ENCODE data around the gene INPP1.

Gene INPP1

GRCh38 chr2:190410166-190410565 lies 66.8 kb downstream of the INPP1 start:
- DNase-seq: peak in 1 of 5 experiments; percentile 21

- no peak for DNase-seq
Measured at GRCh38 chr2:190412966-190413365, 69.6 kb downstream of the INPP1 start.

- no peak for DNase-seq
Measured at GRCh38 chr2:190413421-190413820, 70.0 kb downstream of the INPP1 start.

DNA sequence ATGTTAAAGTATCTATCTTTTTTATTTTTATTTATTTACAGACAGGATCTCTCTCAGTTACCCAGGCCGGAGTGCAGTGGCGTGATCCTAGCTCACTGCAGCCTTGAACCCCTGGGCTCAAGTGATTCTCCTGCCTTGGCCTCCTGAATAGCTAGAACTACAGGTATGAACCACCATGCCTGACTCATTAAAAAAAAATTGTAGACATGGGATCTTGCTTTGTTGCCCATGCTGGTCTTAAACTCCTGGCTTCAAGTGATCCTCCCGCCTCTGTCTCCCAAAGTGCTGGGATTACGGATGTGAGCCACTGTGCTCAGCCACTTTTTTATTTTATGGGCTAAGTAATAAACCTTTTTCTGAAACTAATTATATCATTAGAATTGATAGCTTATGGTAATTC lies 71.9 kb downstream of the INPP1 start:
- DNase-seq: no peak

DNA sequence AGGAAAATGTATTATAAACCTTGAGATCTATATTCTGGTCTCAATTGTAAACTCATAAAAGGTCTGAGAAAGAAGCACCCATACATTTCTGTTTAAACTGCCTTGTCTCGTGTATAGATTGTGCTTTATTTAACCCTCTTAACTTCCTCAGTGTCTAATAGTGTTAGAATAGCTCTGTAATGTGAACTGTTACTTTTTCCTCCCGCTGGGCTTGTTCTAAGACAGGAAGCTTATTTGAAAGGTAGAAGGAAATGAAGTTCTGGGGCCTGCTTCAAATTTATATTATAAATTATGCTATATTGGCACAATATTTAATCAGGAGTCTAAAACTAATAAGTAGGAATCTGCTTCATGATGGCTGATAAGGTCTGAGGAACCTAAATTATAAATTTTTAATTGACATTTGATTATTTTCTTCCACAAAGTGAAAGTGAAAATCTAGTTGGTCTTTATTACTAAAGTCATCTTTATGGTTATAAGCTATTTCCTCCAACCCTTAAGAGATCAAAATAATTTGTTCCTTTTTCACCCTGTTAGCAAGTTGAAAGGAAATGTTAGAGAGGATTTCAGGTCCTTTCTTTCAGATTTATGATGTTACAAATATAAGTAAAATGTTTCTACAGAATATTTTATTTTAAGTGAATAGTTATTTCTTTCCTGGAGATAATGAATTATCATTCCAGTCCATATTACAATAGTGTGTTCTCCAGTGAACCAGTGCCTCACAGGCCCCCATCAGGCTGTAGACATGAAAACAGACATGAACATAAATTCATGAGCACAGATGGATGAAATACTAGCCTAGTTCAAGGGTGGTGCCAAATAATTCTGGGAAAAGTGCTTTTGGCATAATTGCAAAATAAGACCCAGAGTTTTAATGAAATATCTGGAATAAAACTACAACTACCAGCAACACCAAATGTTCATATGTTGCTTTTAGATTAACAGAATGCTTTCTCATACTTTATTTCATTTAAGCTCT lies 72.7 kb downstream of the INPP1 start:
- peak in 1 of 5 experiments; percentile 46 for DNase-seq

DNA sequence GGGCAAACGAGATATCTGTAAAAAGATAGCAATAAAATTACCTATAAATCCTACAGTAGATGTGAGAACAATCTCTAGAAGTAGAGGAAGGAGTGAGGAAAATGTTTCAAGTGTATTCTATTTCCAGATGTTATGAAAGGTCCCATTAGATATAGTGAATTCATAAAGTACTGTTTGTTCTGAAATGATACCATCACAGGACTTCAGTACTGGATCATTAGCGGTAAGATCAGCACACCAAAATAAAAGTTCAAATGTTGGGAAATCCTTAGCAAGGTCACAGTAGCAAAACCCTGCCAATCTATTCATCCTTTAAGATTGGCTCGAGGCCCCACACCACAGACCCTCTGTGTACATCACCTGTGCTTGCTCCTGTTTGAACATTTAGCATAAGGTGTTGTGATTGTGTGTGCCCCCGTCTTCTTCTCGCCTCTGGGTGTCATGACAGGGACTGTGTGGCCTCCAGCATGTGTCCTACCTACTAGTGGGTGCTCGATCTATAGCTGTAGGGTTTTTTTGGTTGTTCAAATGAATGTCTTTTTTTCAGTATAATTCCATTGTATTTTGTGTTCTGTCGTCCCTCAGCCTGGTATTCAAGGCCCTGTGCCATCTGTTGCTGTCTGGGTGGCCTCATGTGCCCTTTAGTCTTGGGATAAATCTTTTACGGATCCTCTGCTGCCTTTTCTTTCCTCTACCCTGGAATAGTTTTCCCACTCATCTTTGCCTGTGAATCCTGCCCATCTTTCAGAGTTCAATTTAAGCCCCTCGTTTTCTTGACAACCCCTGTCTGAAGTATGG lies 73.9 kb downstream of the INPP1 start:
- DNase-seq: no peak

- DNase-seq: no peak
Measured at GRCh38 chr2:190418727-190419126, 75.3 kb downstream of the INPP1 start.

GRCh38 chr2:190420801-190421200 lies 77.4 kb downstream of the INPP1 start:
- no peak for DNase-seq
